HEK293 (cell line): Measurements from ENCODE around the gene PRKCZ.

Source experiments
- MYNN ChIP-seq: fragments of 450-650 bp; formaldehyde crosslinking; IDR thresholded peaks from 2 replicates; pipeline ENCODE4 v1.5.1; 2016; ENCODE audit warnings: missing biosample characterization, missing genetic modification characterization, borderline replicate concordance
- ZBTB20 ChIP-seq: fragments of 450-650 bp; formaldehyde crosslinking; IDR thresholded peaks from 2 replicates; pipeline ENCODE4 v1.5.1; 2016; ENCODE audit warnings: missing biosample characterization, missing genetic modification characterization
- ZNF274 ChIP-seq, 2 experiments: fragments of 200-500 bp in 1 of 2; fragments of 450-650 bp in 1 of 2; sonication (Bioruptor generic) in 1 of 2; formaldehyde crosslinking in 1 of 2; IDR thresholded peaks; 2 replicates each; pipeline versions ENCODE4 v1.5.1 to v1.6.1; 2014 to 2016; ENCODE audit warnings: borderline replicate concordance in 1 of 2, inconsistent platforms in 1 of 2, low read length in 1 of 2, missing biosample characterization in 1 of 2, missing genetic modification characterization in 1 of 2
- TF ChIP-seq, protein P1 (sequence below): fragments of 450-650 bp; formaldehyde crosslinking; IDR thresholded peaks from 2 replicates; pipeline ENCODE4 v1.5.1; 2017; ENCODE audit warnings: missing biosample characterization, missing genetic modification characterization

DNA sequence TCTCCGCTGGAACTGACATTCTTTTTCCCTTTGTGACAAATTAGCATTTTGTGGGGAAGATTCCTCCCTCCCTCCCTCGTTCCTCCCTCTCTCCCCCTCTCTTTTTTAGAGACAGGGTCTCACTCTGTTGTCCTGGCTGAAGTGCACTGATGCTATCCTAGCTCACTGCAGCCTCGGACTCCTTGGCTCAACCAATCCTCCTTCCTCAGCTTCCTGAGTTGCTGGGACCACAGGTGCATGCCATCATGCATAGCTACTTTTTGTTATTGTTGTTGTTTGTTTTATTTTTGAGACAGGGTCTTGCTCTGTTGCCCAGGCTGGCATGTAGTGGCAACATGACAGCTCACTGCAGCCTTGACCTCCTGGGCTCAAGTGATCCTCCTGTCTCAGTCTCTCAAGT, 171.1 kb downstream of the PRKCZ start:
- TF ChIP-seq, protein P1, sequence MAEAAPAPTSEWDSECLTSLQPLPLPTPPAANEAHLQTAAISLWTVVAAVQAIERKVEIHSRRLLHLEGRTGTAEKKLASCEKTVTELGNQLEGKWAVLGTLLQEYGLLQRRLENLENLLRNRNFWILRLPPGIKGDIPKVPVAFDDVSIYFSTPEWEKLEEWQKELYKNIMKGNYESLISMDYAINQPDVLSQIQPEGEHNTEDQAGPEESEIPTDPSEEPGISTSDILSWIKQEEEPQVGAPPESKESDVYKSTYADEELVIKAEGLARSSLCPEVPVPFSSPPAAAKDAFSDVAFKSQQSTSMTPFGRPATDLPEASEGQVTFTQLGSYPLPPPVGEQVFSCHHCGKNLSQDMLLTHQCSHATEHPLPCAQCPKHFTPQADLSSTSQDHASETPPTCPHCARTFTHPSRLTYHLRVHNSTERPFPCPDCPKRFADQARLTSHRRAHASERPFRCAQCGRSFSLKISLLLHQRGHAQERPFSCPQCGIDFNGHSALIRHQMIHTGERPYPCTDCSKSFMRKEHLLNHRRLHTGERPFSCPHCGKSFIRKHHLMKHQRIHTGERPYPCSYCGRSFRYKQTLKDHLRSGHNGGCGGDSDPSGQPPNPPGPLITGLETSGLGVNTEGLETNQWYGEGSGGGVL (tag by site-specific recombination): no peak
- no peak for TF ChIP-seq MYNN (tag by site-specific recombination)
- no peak for TF ChIP-seq ZBTB20 (tag by site-specific recombination)
- TF ChIP-seq ZNF274 (IDR thresholded peaks at IDR 0.05; ENCODE audit: low read length): no peak
- TF ChIP-seq ZNF274 (tag by site-specific recombination; IDR thresholded peaks at IDR 0.05; ENCODE audit: borderline replicate concordance): no peak
